Body of pancreas (tissue), 4 donors: Measurements from ENCODE around the gene EXOC5. TPM values are rescaled to one million over a fixed set of nuclear protein-coding genes. Genes with fewer than 3 reads are reported as not detected.
"Not testable (repeated sequence)": the region's sequence is repeated elsewhere in the genome, so short reads cannot be mapped to it uniquely, and the experiment has no call there.

ENCODE experiments used
- ATAC-seq: fragments of 150-250 bp; one replicate; pipeline ENCODE4 v1.9.1; 2016
- DNase-seq, 4 donors: peaks; one replicate each; pipeline ENCODE4 v3.0.0-alpha.2; 2019
- H3K27ac ChIP-seq, 4 donors: fragments of 200-600 bp; sonication (generic); 1 replicate in 3 of 4; 2 replicates in 1 of 4; pipeline versions ENCODE4 v1.5.1 to v1.6.1; 2016 to 2019; ENCODE audit warnings: mild to moderate bottlenecking in 1 of 4, mixed read lengths in 1 of 4, moderate library complexity in 1 of 4
- H3K27me3 ChIP-seq, 2 donors: fragments of 200-600 bp; sonication (generic); one replicate each; pipeline ENCODE4 v1.6.0; 2016; ENCODE audit warnings: mild to moderate bottlenecking in 1 of 2
- H3K36me3 ChIP-seq, 2 donors: fragments of 200-600 bp; sonication (generic); replicated peaks in 1 of 2; 2 replicates each; pipeline ENCODE4 v1.5.1; 2016; ENCODE audit warnings: low read depth in 2 of 2; ENCODE audit not compliant: insufficient read depth in 1 of 2
- H3K4me1 ChIP-seq: fragments of 200-600 bp; sonication (generic); one replicate; pipeline ENCODE4 v1.6.0; 2016
- H3K4me3 ChIP-seq, 2 donors: fragments of 200-600 bp; sonication (generic); 1 replicate in 1 of 2; 2 replicates in 1 of 2; pipeline ENCODE4 v1.5.1; 2016 to 2019
- H3K9me3 ChIP-seq, 3 donors: fragments of 200-600 bp; sonication (generic); 1 replicate in 2 of 3; 2 replicates in 1 of 3; pipeline ENCODE4 v1.5.1; 2016
- CTCF ChIP-seq, 7 experiments: fragments of 450-650 bp in 4 of 7; fragments of 200-600 bp in 3 of 7; sonication (generic) in 3 of 7; IDR thresholded peaks; one replicate each; pipeline ENCODE4 v1.5.1; 2016 to 2019; ENCODE audit warnings: antibody characterized with exemption in 7 of 7
- POLR2A ChIP-seq, 3 donors: fragments of 450-650 bp; IDR thresholded peaks; one replicate each; pipeline ENCODE4 v1.6.1; 2016; ENCODE audit warnings: antibody characterized with exemption in 3 of 3, mild to moderate bottlenecking in 2 of 3
- WGBS, 2 donors: methylation state at CpG; one replicate each; pipeline ENCODE4 v1.1.5; 2017; 5-methylcytosine and 5-hydroxymethylcytosine counted together
- intact Hi-C: fragments of 100-400 bp; cut with DNase I; formaldehyde crosslinking; loops from one replicate; pipeline ENCODE4 v1.15.1; 2023
- total RNA-seq, 2 donors: library from RNA; depleted of rRNA; stranded (reverse); fragments of >200 nt; gene quantifications; one replicate each; pipeline ENCODE4 v1.1.0, GENCODE V29; 2016

The EXOC5 gene
- total RNA-seq, 2 donors from 2014 or later: 16.3 to 19.4 TPM

- Histone ChIP-seq H3K9me3 (no peaks in the 10 kb centered on the region), H3K4me3 (no peak overlapping the region), H3K36me3 (peaks cover 3 to 7% of the 10 kb centered on the region in 2 donors), H3K27me3 (no peaks in the 10 kb centered on the region), H3K4me1 (no peaks in the 10 kb centered on the region), H3K27ac (no peak overlapping the region)
- intact Hi-C loops: no loop called here
- ATAC-seq (no peak), DNase-seq (no peak)
- no peak for TF ChIP-seq CTCF (IDR thresholded peaks at IDR 0.05)
- TF ChIP-seq POLR2A (IDR thresholded peaks at IDR 0.05): no peak
- WGBS, 2 donors: 96 to 100% methylated on average over 1 of the region's 1 CpG
These were observed 36.7 kb downstream of the EXOC5 start for GRCh38 chr14:57232006-57232405.

- 82 to 96% methylated on average over 2 of the region's 2 CpGs for WGBS, 2 donors
- DNase-seq: not testable (repeated sequence)
These were observed 40.4 kb downstream of the EXOC5 start for GRCh38 chr14:57228320-57228719.

GRCh38 chr14:57227083-57227482 lies 41.6 kb downstream of the EXOC5 start:
- no peak overlapping the region for H3K27ac ChIP-seq
- no peaks in the 10 kb centered on the region for H3K4me1 ChIP-seq
- no peaks in the 10 kb centered on the region for H3K9me3 ChIP-seq
- H3K27me3 ChIP-seq: no peaks in the 10 kb centered on the region
- no peak overlapping the region for H3K4me3 ChIP-seq
- peaks cover 2 to 7% of the 10 kb centered on the region in 2 donors for H3K36me3 ChIP-seq
- DNase-seq (no peak), ATAC-seq (no peak)
- TF ChIP-seq POLR2A (IDR thresholded peaks at IDR 0.05) (no peak), CTCF (IDR thresholded peaks at IDR 0.05) (no peak)
- 73 to 74% methylated on average over 2 of the region's 2 CpGs for WGBS, 2 donors
- intact Hi-C loops: no loop called here

More at GRCh38 chr14:57228320-57228719, 40.4 kb downstream of the EXOC5 start:
- ATAC-seq, H3K27me3 ChIP-seq, H3K27ac ChIP-seq, H3K9me3 ChIP-seq, H3K4me1 ChIP-seq, H3K4me3 ChIP-seq, intact Hi-C loops, H3K36me3 ChIP-seq: not testable (repeated sequence)

DNA sequence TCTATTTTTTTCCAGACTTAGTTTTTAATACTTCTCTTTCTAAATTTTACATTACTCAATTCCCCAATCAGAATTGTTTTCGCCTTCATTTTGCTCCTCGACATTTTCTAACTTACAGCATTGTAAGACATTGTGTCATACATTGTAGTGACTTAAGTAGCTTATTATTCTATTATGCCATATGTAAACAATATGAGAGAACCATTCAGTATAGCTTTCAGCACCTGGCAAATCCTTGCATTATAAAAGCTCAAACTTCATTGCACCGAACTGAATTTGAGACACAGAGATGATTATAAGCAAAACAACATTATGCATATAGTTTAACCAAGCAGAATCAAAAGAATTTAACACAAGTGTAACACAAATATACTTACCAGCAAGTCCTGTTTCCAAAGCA lies 46.8 kb downstream of the EXOC5 start:
- intact Hi-C loops: no loop called here

GRCh38 chr14:57212919-57213318 lies 55.8 kb downstream of the EXOC5 start:
- H3K36me3 ChIP-seq: peaks cover 0 to 17% of the 10 kb centered on the region in 2 donors
- H3K27ac ChIP-seq: no peak overlapping the region
- TF ChIP-seq POLR2A (IDR thresholded peaks at IDR 0.05) (no peak), CTCF (IDR thresholded peaks at IDR 0.05) (no peak)
- 89 to 100% methylated on average over 2 of the region's 2 CpGs for WGBS, 2 donors
- no peaks in the 10 kb centered on the region for H3K27me3 ChIP-seq
- H3K9me3 ChIP-seq: no peaks in the 10 kb centered on the region
- DNase-seq (no peak), ATAC-seq (no peak)
- intact Hi-C loops: no loop called here
- H3K4me3 ChIP-seq: no peak overlapping the region
- H3K4me1 ChIP-seq: no peaks in the 10 kb centered on the region

More for the DNA sequence above, 46.8 kb downstream of the EXOC5 start:
- Histone ChIP-seq H3K9me3 (no peaks in the 10 kb centered on the region), H3K36me3 (no peaks in the 10 kb centered on the region), H3K27ac (no peak overlapping the region), H3K4me1 (no peaks in the 10 kb centered on the region), H3K27me3 (no peaks in the 10 kb centered on the region), H3K4me3 (no peak overlapping the region)
- TF ChIP-seq POLR2A (IDR thresholded peaks at IDR 0.05) (no peak), CTCF (IDR thresholded peaks at IDR 0.05) (no peak)
- no peak for ATAC-seq
- 91 to 98% methylated on average over 3 of the region's 3 CpGs for WGBS, 2 donors
- no peak for DNase-seq
